GM11168 (cell line): Measurements from ENCODE around the gene TRAF2.

Experiments used
- in situ Hi-C: fragments of 300-500 bp; cut with MboI; formaldehyde crosslinking; loops from one replicate; pipeline ENCODE4 v1.12.0; 2022; ENCODE audit warnings: low sequenced_read_pairs; ENCODE audit not compliant: unreplicated experiment

Gene TRAF2

DNA sequence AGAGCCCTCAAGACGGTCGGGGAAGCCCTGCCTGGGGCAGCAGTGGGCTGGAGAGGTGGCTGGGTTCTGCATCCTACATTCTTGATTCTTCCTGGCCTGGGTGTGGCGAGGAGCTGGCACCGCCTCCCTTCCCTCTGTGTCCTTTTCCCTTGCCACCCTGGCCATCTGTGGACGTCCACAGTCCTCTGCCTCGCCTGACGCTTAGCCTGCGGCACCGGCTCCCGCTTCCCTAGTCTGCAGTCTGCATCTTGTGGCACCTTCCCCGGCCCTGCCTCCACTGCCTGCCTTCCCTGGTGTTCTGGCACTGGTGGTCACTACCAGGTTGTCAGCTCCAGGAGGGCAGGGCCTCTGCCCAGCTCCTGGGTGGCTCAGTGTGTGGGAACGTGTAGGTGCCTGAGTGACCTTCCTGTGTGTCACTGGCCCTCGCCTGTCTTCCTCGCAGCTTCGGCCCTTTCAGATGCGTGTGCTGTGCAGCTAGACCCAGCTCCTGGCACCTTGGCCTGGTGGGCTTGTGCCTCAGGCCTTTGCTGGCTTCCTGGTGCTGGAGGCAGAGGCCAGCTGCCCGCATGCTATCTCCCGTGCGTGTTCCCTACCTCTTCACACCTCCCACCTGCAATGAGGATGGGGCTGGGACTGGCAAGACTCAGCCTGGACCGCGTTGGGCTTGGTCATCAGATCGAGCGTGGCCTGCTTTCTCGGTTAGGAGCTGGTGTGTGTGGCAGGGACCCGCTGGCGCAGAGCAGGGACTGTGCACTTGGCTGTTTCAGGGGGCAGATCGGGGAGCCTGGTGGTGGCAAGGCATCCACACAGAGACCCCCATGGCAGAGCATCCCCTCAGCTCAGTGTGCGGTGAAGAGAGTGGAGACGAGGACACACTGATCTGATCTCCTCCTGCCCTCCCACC is 20.9 kb downstream of the TRAF2 start:
- in situ Hi-C loops: no loop called here

GRCh38 chr9:136910197-136910900 is 24.0 kb downstream of the TRAF2 start:
- in situ Hi-C loops: no loop called here

- in situ Hi-C loops: no loop called here
These were observed 24.6 kb downstream of the TRAF2 start for GRCh38 chr9:136910901-136911245.

DNA sequence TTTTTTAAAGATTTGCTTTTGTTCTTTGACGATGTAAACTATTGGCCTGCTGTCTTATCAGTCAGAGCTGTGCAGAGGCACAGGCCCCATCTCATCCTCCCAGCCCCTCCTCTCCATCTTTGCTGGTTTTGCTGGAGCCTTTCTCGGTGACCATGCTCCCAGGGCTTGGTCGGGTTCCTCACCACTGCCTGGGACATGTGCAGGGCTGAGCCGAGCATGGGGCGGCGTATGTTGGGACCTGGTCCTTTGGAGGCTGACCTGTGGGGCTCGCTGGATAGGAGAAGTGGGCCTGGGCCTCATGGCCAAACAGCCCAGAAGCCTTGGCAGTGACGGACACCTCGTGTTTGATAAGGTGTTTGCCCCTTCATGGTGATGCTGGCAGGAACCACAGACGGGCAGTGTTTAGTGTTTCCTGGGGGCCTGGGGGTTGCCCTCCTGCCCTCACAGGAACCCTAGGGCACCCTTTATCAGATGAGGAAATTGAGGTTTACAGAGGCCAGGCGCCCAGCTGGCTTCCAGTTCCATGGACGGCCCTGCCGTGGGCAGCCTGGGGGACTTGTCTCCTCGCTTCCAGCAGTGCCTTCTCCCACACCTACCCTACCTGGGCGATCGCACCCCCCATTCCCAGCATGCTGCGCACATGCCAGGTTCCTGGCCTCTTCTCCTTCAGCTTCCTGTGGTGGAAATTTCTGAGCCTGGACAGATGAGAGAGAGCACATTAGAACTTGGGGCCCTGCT is 27.6 kb downstream of the TRAF2 start:
- in situ Hi-C loops: no loop called here

GRCh38 chr9:136915632-136916329 is 29.5 kb downstream of the TRAF2 start:
- in situ Hi-C loops: no loop called here

DNA sequence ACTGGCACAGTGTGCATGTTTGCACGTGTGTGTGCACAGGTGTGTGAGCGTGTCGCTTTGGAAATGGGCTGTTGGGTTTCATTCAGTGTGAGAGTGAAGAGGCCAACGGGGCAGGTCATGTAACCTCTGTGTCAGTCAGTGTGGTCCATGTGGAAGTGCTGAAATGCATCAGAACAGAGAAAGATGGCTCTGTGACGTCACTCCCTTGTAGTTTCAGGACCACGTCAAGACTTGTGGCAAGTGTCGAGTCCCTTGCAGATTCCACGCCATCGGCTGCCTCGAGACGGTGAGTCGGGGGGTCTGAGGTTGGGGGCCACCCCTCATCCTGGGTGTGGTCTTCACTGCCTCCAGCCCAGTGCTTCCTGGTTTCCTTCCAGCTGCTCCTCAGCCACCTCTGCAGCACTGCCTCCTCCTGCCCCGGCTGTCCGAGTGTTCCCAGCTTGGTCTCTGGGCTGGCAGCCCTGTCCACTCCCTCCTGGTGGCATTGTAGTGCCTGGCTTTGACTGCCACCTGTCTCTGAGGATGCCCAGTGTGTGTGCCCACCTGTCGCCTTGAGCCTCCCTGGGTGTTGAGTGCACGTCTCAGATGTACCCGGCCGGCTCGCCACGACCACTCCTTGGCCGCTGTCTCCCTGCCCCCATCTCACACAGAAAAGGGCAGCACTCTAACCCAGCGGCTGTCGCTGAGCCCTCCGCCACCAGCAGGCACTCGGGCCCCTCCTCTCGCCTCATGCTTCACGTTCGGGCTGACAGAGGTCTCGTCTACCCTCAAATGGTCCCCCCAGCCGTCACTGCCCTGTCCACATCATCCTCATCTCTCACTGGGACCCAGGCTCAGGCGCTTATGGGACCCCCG is 30.2 kb downstream of the TRAF2 start:
- in situ Hi-C loops: no loop called here

GRCh38 chr9:136917902-136918301 is 31.6 kb downstream of the TRAF2 start:
- in situ Hi-C loops: no loop called here

- in situ Hi-C loops: no loop called here
These were observed 33.8 kb downstream of the TRAF2 start for GRCh38 chr9:136920069-136920468.

GRCh38 chr9:136920734-136921231 is 34.5 kb downstream of the TRAF2 start:
- in situ Hi-C loops: no loop called here

DNA sequence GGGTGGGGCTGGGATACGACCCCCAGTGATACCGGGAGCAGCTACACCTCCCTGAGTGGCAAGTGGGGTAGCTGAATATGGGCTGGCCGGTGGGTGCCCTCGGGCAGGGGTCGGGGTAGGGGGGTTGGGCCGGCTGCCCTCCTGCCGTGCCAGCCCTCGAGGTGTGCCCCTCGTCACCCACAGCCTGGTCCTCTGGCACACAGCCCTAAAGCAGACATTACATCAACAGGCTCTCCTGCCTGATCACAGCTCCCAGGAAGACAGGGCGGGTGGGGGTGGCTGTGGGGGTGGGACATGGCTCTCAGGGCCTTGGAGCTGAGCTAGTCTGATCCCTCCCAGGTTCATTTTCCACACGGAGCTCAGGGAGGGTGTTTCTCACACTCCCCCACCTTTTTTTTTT is 35.0 kb downstream of the TRAF2 start:
- in situ Hi-C loops: no loop called here

DNA sequence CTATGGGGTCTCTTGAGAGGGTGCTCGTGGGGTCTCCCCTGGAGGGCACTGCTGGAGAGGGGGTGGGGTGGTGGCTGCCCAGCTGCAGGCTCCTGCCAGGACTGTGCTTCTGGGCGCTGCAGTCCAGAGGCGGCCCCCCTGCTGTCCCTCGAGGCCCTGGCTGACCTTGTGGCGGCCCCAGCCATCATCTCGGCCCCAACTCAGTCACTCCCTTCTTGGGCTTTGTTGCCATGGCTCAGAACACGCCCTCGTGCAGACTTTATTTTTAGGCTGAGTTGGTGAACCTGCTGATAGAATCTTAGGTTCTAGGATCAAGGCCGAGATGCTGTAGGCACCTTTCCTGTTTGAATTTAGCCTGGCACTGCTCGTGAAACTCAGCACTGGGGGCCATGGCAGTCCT is 35.4 kb downstream of the TRAF2 start:
- in situ Hi-C loops: no loop called here

DNA sequence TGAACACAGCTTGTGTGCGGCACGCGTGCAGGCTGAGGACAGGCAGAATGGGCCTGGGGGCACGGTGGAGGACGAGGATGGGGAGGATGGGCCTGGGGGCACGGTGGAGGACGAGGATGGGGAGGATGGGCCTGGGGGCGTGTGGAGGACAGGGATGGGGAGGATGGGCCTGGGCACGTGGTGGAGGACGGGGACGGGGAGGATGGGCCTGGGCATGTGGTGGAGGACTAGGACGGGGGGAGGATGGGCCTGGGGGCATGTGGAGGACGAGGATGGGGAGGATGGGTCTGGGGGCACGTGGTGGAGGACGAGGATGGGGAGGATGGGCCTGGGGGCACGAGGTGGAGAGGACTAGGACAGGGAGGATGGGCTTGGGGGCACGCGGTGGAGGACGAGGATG is 36.2 kb downstream of the TRAF2 start:
- in situ Hi-C loops: no loop called here

DNA sequence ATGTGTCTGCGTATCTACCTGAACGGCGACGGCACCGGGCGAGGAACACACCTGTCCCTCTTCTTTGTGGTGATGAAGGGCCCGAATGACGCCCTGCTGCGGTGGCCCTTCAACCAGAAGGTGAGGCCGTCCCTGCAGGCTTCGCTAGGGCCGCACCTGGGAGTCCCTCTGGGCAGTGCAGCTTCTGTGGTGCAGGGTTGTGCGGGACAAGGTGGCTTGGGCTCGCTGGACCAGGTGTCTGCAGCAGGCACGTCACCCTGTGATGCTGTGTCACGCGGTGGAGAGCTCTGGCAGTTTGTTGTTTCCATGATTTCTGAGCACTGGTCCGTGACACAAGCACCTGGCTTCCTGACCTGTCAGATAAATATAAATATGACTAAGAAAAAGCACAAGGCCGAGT is 37.6 kb downstream of the TRAF2 start:
- in situ Hi-C loops: no loop called here

- in situ Hi-C loops: no loop called here
These were observed 39.3 kb downstream of the TRAF2 start for GRCh38 chr9:136925414-136926153.

DNA sequence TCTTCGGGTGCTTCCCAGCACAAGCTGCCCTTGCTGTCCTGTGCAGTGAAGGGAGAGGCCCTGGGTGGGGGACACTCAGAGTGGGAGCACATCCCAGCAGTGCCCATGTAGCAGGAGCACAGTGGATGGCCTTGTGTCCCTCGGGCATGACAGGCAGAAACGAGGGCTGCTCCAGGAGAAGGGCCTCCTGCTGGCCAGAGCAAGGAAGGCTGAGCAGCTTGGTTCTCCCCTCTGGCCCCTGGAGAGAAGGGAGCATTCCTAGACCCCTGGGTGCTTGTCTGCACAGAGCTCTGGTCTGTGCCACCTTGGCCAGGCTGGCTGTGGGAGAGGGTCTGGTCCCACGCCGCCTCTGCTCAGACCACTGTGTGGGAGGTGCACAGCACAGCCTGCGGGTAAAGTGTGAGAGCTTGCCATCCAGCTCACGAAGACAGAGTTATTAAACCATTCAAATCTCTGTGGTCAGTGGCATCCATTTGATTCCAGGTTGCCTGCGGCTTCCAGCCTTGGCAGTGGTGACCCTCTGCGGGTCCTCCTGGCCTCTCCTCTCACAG is 39.9 kb downstream of the TRAF2 start:
- in situ Hi-C loops: no loop called here

DNA sequence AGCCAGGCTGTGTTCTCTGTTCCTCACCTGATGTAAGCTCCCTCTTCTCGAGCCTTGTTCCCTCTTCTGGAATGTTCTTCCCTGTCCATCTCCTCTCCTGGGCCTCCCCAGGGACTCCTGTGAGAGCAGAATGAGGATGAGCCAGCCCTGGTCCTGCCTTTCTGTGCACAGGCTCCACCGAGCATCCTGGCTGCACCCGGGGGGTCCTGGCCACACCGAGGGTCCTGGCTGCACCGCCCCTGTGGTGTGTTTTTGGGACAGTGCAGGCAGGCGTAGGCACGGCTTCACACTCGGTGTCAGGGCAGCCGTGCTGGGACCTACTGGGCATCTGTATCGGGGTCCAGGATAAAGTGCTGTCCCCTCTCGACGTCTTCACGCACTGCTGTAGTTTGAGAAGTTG is 40.4 kb downstream of the TRAF2 start:
- in situ Hi-C loops: no loop called here

GRCh38 chr9:136927343-136928271 is 41.3 kb downstream of the TRAF2 start:
- in situ Hi-C loops: no loop called here
